NCI-H460 (cell line): ENCODE measurements around the gene GJD3. TPM values are rescaled to one million over a fixed set of nuclear protein-coding genes. Genes with fewer than 3 reads are reported as not detected.
A peak's percentile ranks its signal among the peaks of the same experiment; 100 is the strongest.
"Not testable (repeated sequence)": the region's sequence is repeated elsewhere in the genome, so short reads cannot be mapped to it uniquely, and the experiment has no call there.

Experiments used
- DNase-seq: peaks from one replicate; pipeline ENCODE4 v3.0.0-alpha.2; 2016; ENCODE audit warnings: low read depth; ENCODE audit errors: extremely low read depth
- polyA plus RNA-seq: library from polyadenylated mRNA; depleted of rRNA; stranded (reverse); fragments of >200 nt; gene quantifications from 2 replicates; pipeline ENCODE4 v1.2.3, GENCODE V29; 2014; cell fraction: nucleus; rRNA removed
- total RNA-seq: library from RNA; depleted of rRNA; stranded (reverse); fragments of >200 nt; shearing (Covaris generic); gene quantifications from 2 replicates; pipeline ENCODE4 v1.2.3, GENCODE V29; 2014; rRNA removed

The GJD3 gene, protein sequence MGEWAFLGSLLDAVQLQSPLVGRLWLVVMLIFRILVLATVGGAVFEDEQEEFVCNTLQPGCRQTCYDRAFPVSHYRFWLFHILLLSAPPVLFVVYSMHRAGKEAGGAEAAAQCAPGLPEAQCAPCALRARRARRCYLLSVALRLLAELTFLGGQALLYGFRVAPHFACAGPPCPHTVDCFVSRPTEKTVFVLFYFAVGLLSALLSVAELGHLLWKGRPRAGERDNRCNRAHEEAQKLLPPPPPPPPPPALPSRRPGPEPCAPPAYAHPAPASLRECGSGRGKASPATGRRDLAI
- total RNA-seq, result not detected in 2 replicates
- polyA plus RNA-seq, result not detected in 2 replicates

DNA sequence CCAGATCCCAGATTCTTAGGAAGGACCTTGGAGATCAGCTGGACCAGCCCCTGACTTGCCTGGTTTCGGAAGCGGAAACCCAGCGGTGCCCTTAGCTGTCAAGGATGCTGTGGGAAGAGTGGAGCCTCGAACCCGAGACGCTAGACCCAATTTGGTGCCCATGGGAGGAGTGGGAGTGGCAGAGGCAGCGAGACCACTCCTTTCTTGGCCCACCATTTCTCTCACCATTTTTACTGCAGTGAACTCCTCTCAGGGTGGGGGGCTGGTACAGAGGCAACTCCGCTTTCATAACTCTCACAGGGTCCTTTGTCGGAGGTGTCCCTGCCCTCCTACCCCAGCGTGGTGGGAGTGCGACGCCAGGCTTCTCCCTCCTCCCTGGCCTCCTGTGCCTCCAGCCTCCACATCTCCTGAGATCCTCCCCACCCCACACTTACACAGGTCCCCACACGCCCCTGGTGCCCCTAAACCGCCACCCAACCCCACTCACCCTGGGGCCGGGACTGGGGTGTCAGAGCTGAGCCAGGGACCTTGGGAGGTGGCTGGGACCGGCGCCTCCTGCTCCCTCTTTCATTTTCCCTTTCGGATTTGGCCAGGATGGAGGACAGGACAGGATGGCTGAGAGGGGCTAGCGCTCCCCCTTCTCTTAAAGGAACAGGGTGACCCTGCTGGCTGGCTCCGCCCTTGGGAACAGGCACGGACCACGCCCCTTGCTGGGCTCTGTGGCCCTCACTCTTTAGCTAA, at the start of gene GJD3:
Gene GJD3 (minus strand): TSS at position 617 of the 741 bp plus-strand sequence. CDS start 922 bp downstream, outside the sequence.
- DNase-seq, result no peak

DNA sequence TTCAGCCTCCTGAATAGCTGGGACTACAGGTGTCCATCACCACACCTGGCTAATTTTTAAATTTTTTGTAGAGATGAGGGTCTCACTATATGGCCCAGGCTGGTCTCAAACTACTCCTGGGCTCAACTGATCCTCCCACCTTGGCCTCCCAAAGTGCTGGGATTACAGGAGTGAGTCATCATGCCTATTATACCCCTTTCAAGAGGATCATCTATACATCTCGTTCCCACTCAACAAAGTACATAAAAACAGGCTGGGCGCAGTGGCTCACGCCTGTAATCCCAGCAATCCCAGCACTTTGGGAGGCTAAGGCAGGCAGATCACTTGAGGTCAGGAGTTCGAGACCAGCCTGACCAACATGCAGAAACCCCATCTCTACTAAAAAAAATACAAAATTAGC, 49.8 kb upstream of the GJD3 start:
- not testable (repeated sequence) for DNase-seq

DNA sequence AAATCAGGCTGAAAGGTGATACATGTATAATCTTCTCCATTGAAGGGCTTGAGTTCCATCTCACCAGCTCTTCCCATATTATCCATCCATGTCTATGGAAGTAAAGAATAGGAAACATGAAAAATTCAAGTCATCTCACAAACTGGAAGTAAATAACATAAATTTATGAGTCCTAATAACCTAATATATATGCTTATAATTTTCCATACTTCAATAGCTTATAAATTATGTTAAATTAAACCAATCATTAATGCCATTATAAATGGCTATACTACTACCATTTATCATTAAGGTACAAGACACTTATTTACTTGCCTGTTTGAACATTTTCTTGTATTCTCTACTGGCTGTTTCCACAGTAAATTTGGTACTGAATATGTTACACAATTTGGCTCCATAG, 48.3 kb upstream of the GJD3 start:
- no peak for DNase-seq

DNA sequence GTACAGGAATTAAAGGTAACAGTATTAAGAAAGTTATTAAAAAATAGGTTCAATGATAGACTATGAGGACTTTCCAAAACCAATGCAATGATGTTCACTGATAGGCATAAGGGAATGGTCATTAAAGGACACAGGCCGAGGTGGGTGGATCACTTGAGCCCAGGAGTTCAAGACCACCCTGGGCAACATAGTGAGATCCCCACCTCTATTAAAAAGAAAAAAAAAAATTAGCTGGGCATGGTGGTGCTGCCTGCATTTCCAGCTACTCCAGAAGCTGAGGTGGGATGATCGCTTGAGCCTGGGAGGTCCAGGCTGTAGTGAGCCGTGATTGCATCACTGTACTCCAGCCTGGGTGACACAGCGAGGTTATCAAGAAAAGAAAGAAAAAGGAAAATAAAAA, 47.3 kb upstream of the GJD3 start:
- no peak for DNase-seq

DNA sequence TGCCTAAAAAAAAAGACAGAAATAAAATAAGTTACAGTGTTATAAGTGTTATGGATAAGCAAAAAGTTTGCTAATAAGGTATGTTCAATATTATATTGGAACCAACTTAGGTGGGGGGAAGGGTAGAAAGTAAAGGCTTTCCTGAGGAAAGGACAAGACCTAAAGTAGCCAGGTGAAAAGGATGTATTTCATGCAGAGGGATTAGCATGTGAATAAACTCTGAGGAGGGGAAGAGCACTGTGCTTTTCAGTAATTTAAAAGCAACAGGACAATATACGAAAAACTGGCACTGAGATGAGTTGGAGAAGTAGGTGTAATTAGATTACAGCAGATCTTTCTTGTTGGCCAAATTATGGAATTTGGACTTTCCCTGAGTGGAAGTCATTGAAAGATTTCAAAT, 45.5 kb upstream of the GJD3 start:
- no peak for DNase-seq

DNA sequence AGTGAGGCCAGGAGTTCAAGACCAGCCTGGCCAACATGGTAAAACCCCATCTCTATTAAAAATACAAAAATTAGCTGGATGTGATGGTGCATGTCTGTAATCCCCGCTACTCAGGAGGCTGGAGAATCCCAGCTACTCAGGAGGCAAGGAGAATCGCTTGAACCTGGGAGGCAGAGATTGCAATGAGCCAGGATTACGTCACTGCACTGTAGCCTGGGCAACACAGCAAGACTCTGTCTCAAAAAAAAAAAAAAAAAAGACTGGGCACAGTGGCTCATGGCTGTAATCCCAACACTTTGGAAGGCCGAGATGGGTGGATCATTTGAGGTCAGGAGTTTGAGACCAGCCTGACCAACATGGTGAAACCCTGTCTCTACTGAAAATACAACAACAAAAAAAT, 45.0 kb upstream of the GJD3 start:
- DNase-seq, result not testable (repeated sequence)

DNA sequence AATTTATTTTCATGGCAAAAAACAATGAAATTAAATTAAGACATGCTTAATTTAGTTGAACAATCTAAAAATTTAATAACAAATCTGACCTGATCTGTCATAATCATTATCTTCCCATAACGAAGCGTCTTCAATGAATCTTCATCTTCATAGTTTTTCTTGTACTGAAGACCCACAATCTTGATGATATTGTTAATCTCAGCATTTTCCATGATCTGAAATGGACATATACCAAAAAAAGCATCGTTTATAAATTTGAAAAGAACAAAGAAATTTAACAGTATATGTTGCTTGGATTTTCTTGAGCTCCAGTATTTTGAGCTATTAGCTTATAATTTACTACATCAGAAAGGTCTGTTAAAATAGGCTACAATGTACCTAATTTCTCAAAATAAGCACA, 42.9 kb upstream of the GJD3 start:
- no peak for DNase-seq

DNA sequence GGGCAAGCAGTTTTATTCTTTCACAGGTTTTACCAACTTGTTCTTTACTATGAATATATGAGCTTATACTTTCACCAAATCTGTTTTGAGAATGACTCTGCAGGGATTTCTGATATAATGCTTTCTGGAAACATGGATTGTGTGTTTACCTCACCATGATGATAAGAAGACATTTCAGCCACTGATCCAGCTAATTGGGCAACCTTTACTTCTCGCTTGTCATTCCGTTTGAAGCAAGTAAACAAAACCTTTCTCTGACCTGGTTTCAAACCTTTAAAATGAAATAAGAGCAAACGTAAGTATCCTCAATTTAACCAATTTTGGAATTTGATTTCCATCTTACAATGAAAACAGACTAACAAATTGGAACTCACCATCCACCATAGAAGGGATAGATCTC, 39.5 kb upstream of the GJD3 start:
- no peak for DNase-seq

DNA sequence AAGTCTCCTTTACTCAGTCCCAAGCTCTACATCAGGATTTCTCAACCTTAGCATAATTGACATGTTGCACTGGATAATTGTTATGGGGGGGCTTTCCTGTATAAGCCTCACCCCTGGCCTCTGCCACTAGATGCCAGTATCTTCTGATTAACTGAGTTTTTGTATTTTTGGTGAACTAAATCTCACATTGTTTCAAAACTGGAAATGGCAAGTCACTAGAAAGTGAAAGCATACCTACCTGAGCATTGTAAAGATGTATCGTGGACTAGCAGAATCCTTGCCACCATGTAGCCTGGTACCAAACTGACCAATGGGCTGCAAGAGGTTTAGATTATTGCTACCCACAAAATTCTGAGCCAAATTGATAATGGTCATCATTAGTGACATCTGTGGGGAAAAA, 38.1 kb upstream of the GJD3 start:
- DNase-seq, result no peak

DNA sequence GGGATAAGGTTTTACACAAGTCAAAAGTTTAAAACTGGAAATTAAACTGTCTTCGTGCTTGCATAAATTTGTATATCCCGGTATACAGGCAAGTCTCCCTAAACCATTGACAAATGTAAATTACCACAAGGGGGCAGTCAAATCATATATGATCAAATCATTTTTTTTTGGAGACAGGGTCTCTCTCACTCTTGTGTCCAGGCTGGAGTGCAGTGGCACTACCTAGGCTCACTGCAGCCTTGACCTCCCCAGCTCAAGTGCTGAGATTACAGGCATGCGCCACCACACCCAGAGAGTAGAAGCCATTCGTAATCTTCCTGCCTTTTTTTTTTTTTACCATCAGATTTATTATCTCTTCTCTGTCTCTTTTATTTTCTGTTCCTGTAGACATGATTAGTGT, 34.6 kb upstream of the GJD3 start:
- DNase-seq, result peak; percentile 67

DNA sequence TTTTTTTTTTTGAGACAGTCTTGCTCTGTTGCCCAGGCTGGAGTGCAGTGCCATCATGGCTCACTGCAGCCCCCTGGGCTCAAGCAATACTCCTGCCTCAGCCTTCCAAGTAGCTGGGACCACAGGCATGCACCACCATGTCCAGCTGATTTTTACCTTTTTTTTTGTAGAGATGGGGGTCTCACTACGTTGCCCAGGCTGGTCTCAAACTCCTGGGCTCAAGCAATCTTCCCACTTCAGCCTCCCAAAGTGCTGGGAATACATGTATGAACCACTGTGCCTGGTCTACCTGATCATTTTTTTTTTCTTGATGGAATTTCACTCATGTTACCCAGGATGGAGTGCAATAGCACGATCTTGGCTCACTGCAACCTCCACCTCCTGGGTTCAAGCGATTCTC, 22.0 kb upstream of the GJD3 start:
- not testable (repeated sequence) for DNase-seq

DNA sequence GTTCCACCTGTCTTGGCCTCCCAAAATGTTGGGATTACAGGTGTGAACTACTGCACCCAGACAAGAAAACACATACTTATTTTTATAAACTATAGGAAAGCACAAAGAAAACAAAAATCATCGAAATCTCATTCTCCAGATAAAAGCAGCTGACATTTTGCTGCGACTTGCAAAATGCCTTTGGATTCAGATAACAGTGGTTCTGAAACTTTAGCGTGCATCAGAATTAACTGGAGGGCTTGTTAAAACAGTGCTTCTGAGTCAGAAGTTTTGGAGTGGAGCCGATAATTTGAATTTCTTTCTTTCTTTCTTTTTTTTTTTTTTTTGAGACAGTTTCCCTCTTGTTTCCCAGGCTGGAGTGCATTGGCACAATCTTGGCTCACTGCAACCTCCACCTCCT, 17.7 kb upstream of the GJD3 start:
- no peak for DNase-seq

DNA sequence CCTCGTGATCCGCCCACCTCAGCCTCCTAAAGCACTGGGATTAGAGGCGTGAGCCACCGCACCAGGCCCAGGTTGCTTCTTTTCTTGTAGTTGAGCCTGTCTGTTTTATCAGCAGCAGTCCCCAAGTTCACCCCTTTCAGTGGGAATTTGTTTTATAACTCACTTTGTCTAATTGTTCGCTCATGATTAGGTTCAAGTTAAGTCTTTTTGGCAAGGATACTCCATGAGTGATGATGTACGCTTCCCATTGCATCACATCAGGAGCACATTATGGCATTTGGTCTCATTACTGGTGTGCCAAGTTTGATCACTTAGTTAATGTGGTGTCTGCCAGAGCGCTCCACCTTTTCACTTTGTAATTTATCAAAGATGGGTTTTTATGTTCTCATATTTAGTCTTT, 14.4 kb upstream of the GJD3 start:
- DNase-seq, result no peak

DNA sequence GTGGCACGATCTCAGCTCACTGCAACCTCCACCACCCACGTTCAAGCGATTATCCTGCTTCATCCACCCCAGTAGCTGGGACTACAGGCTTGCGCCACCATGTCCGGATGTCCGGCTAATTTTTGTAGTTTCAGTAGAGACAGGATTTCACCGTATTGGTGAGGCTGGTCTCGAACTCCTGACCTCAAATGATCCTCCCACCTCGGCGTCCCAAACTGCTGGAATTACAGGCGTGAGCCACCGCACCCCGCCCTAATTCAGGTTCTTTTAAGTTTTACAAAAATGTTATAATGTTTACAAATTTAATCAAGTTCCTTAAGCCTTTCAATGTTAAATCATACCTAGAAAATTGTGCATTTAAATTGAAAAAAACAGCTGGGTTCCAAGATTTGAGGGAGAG, 13.3 kb upstream of the GJD3 start:
- no peak for DNase-seq

DNA sequence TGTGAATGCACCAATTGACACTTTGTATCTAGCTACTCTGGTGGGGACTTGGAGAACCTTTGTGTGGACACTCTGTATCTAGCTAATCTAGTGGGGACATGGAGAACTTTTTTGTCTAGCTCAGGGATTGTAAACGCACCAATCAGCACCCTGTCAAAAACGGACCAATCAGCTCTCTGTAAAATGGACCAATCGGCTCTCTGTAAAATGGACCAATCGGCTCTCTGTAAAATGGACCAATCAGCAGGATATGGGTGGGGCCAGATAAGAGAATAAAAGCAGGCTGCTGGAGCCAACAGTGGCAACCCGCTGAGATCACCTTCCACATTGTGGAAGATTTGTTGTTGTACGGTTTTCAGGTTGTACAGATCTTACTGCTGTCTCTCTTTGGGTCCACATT, 12.0 kb upstream of the GJD3 start:
- not testable (repeated sequence) for DNase-seq

DNA sequence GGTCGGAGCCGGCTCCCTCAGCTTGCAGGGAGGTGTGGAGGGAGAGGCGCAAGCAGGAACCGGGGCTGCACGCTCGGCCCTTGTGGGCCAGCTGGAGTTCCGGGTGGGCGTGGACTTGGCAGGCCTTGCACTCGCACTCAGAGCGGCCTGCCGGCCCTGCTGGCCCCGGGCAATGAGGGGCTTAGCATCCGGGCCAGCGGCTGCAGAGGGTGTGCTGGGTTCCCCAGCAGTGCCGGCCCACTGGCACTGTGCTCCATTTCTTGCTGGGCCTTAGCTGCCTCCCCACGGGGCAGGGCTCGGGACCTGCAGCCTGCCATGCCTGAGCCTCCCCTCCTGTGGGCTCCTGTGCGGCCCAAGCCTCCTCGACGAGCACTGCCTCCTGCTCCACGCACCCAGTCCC, 11.2 kb upstream of the GJD3 start:
- DNase-seq, result not testable (repeated sequence)

DNA sequence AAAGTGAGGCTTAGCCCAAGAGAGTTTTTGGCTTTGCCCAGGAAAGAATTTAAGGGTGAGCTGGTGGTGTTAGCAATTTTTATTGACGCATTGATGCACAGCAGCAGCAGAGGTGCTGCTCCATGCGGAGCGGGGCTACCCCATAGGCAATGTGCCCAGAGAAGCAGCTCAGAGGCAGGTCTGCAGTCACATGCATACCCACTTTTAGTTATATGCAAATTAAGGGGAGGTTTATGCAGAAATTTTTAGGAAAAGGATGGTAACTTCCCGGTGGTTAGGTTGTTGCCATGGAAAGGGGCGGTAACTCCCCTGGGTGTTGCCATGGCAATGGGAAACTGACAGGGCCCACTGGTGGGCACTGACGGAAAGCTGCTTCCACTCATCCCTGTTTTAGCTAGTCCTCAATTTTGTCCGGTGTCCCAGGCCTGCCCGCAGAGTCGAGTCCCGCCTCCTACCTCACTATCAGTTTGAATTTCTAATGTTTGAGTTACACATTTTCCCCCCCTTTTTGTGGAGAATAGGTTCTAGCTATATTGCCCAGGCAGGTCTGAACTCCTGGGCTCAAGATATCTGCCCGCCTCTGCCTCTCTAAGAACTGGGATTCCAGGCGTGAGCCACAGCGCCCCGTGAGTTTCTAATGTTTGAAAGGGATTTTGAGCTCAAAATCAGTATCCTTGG, 10.4 kb upstream of the GJD3 start:
- no peak for DNase-seq

DNA sequence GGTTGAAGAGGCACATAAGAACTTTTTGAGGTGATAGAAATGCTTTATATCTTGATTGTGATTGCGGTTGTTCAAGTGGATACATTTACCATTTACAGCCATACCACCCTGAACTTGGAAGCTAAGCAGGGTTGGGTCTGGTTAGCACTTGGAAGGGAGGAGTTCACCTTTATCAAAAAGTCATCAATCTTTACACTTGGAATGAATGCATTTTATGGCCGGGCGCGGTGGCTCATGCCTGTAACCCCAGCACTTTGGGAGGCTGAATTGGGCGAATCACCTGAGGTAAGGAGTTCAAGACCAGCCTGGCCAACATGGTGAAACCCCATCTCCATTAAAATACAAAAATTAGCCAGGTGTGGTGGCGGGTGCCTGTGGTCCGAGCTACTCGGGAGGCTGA, 9.5 kb upstream of the GJD3 start:
- DNase-seq, result no peak

DNA sequence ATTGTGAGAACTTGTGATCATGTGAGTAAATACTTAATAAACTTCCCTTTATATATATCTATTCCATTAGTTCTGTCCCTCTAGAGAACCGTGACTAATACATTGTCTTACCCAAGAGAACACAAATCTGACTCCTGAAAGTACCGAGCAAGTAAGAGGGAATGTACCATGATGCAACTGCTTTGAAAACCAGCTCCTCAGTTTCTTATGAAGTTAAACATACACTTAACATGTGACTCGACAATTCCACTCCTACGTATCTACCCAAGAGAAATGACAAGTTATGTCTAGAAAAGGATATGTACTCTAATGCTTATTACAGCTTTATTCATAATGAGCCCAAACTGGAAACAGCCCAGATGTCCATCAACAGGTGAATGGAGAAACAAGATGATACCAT, 8.8 kb upstream of the GJD3 start:
- no peak for DNase-seq

DNA sequence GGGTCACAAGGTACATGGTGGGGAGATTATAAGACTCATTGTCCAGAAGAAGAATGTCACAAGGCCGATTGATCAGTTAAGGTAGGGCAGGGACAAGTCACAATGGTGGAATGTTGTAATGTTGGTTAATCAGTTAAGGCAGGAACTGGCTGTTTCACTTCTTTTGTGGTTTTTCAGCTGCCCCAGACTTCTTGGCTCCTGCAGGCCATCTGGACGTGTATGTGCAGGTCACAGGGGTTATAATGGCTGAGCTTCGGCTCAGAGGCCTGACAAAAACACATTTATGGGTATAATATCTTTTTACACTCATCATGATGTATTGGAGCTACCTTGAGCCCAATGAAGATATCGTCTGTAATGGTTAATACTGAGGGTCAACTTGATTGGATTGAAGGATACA, 8.1 kb upstream of the GJD3 start:
- DNase-seq, result not testable (repeated sequence)

DNA sequence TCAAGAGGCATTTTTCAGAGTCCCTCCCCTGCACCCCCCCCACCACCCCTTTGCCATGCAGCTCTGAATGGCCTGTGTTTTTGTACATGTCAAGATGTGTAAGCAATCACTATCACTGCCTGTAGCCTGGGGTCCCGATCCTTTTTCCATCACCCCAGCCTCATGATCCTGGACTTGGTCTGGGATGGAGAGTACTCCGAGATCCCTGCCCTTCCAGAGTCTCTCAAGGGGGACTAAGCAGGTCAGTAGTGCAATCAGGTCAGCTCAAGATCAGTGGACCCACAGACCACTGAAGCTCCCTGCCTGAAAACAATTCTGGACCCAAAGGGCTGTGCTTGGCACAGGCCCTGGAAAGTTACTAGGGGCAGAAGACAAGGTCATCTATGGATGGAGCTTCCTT, 7.5 kb upstream of the GJD3 start:
- DNase-seq, result no peak
